Adrenal gland (tissue), 12 donors: ENCODE data around the gene SDK1. TPM values are rescaled to one million over a fixed set of nuclear protein-coding genes. Genes with fewer than 3 reads are reported as not detected.

ENCODE experiments used
- DNase-seq, 7 donors: peaks; one replicate each; pipeline ENCODE4 v3.0.0-alpha.2; 2019 to 2020
- H3K27ac ChIP-seq, 5 donors: fragments of 200-600 bp; sonication (generic) in 4 of 5; 1 replicate in 3 of 5; 2 replicates in 2 of 5; pipeline versions ENCODE4 v1.5.1 to v1.8.0; 2016 to 2020; ENCODE audit warnings: mild to moderate bottlenecking in 1 of 5
- H3K27me3 ChIP-seq: fragments of 200-600 bp; 2 replicates; pipeline ENCODE4 v1.8.0; 2021
- H3K36me3 ChIP-seq, 2 donors: fragments of 200-600 bp; replicated peaks in 1 of 2; 1 replicate in 1 of 2; 2 replicates in 1 of 2; pipeline versions ENCODE4 v1.5.1 to v1.8.0; 2018 to 2022
- H3K4me1 ChIP-seq, 2 donors: fragments of 200-600 bp; replicated peaks in 1 of 2; 1 replicate in 1 of 2; 2 replicates in 1 of 2; pipeline versions ENCODE4 v1.5.1 to v1.8.0; 2018 to 2021
- H3K4me3 ChIP-seq, 4 donors: fragments of 200-600 bp; sonication (generic) in 3 of 4; one replicate each; pipeline ENCODE4 v1.5.1; 2016 to 2018
- H3K9me3 ChIP-seq, 3 donors: fragments of 200-600 bp; sonication (generic) in 1 of 3; replicated peaks in 1 of 3; 1 replicate in 2 of 3; 2 replicates in 1 of 3; pipeline versions ENCODE4 v1.5.1 to v1.8.0; 2016 to 2021
- CTCF ChIP-seq, 6 experiments: fragments of 450-650 bp in 4 of 6; fragments of 200-600 bp in 2 of 6; sonication (generic) in 1 of 6; IDR thresholded peaks; 1 replicate in 5 of 6; 2 replicates in 1 of 6; pipeline versions ENCODE4 v1.5.1 to v1.8.0; 2016 to 2021; ENCODE audit warnings: antibody characterized with exemption in 6 of 6, mild to moderate bottlenecking in 2 of 6, moderate library complexity in 1 of 6
- POLR2A ChIP-seq, 2 donors: fragments of 450-650 bp; IDR thresholded peaks; one replicate each; pipeline ENCODE4 v1.6.1; 2017; ENCODE audit warnings: antibody characterized with exemption in 2 of 2, mild to moderate bottlenecking in 2 of 2, moderate library complexity in 1 of 2
- WGBS, 4 donors: extraction: QIAGEN DNeasy Blood & Tissue Kit in 2 of 4; methylation state at CpG; one replicate each; pipeline versions ENCODE4 v1.1.5 to v1.1.7; 2013 to 2017; 5-methylcytosine and 5-hydroxymethylcytosine counted together
- intact Hi-C, 2 donors: fragments of 100-400 bp; cut with DNase I; formaldehyde crosslinking; loops; one replicate each; pipeline versions ENCODE4 v1.14.1 to v1.15.0; 2022 to 2023
- polyA plus RNA-seq, 3 donors: library from polyadenylated mRNA; stranded (reverse); fragments of 200-250 nt in 2 of 3; fragments of 350-450 nt in 1 of 3; fragmentation: Illumina TruSeq in 1 of 3; extraction: RNeasy Lipid Tissue Mini Kit (QIAGEN cat#74804) in 1 of 3; gene quantifications; one replicate each; pipeline ENCODE4 v1.2.3, GENCODE V29; 2013 to 2014
- total RNA-seq, 9 donors: library from RNA; depleted of rRNA in 4 of 9; stranded (reverse); fragments of >200 nt in 4 of 9; fragments of 120-200 nt in 1 of 9; fragmentation: NEBNext Ultra II Directional in 1 of 9; extraction: Animal tissue kit (Norgen Biotek cat#: 25700) in 1 of 9; gene quantifications; one replicate each; pipeline versions ENCODE4 v1.1.0 to v1.2.4, GENCODE V29; 2013 to 2023
- donor health status: healthy with polysubstance abuse.
- donor health status: Bipolar disorder and iron deficiency.
- donor health status: DM: yes; HTN: yes; CAD: no.
- donor health status: DM: no; HTN: no; CAD: no.
- donor health status: DM: no; HTN: no; CAD: no.
- donor health status: DM: yes; HTN: yes; CAD: no.

Gene SDK1
- total and polyA plus RNA-seq, 12 donors = 0.50 to 3.6 (median 1.5) TPM

DNA sequence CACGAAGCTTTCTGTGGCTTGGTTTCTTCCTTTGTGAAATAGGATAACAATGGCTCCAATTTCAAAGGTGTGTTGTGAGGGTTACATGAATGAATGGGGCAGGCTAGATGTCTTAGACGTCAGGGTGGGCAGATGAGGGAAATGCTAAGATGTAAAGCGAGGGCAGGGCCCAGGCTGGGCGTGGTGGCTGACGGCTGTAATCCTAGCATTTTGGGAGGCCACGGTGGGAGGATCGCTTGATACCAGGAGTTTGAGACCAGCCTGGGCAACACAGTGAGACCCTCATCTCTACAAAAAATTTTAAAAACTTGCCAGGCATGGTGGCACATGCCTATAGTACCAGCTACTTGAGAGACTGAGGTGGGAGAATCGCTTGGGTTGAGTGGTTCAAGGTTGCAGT is 773.4 kb downstream of the SDK1 start:
- WGBS, 4 donors = 79 to 83% (median 80%) methylated on average over 8 of the region's 8 CpGs
- TF ChIP-seq CTCF (IDR thresholded peaks at IDR 0.05) = no peak
- TF ChIP-seq POLR2A (IDR thresholded peaks at IDR 0.05) = no peak
- intact Hi-C loops = no loop called here

GRCh38 chr7:4074994-4075393 is 773.9 kb downstream of the SDK1 start:
- WGBS, 4 donors = 84 to 91% (median 88%) methylated on average over 8 of the region's 8 CpGs
- Histone ChIP-seq H3K4me1 (no peaks in the 10 kb centered on the region), H3K27ac (no peak overlapping the region), H3K36me3 (no peaks in the 10 kb centered on the region), H3K9me3 (no peaks in the 10 kb centered on the region), H3K4me3 (no peak overlapping the region), H3K27me3 (no peaks in the 10 kb centered on the region)
- intact Hi-C loops = no loop called here
- peak in 1 of 7 donors; percentile 21 for DNase-seq
- TF ChIP-seq CTCF (IDR thresholded peaks at IDR 0.05) (no peak), POLR2A (IDR thresholded peaks at IDR 0.05) (no peak)

More for the DNA sequence above, 773.4 kb downstream of the SDK1 start:
- H3K4me3 ChIP-seq = no peak overlapping the region
- no peak overlapping the region for H3K27ac ChIP-seq
- no peaks in the 10 kb centered on the region for H3K9me3 ChIP-seq
- peak in 1 of 7 donors; percentile 14 for DNase-seq
- H3K36me3 ChIP-seq = no peaks in the 10 kb centered on the region
- no peaks in the 10 kb centered on the region for H3K4me1 ChIP-seq
- no peaks in the 10 kb centered on the region for H3K27me3 ChIP-seq

GRCh38 chr7:4076701-4077294 is 775.7 kb downstream of the SDK1 start:
- no peak for TF ChIP-seq CTCF (IDR thresholded peaks at IDR 0.05)
- TF ChIP-seq POLR2A (IDR thresholded peaks at IDR 0.05) = no peak
- H3K27ac ChIP-seq = no peak overlapping the region
- H3K36me3 ChIP-seq = no peaks in the 10 kb centered on the region
- H3K4me3 ChIP-seq = no peak overlapping the region
- intact Hi-C loops = no loop called here
- no peaks in the 10 kb centered on the region for H3K4me1 ChIP-seq
- H3K27me3 ChIP-seq = no peaks in the 10 kb centered on the region
- peak in 1 of 7 donors; percentile 31 for DNase-seq
- H3K9me3 ChIP-seq = no peaks in the 10 kb centered on the region
- WGBS, 4 donors = 83 to 89% (median 86%) methylated on average over 18 to 19 of the region's 19 CpGs

DNA sequence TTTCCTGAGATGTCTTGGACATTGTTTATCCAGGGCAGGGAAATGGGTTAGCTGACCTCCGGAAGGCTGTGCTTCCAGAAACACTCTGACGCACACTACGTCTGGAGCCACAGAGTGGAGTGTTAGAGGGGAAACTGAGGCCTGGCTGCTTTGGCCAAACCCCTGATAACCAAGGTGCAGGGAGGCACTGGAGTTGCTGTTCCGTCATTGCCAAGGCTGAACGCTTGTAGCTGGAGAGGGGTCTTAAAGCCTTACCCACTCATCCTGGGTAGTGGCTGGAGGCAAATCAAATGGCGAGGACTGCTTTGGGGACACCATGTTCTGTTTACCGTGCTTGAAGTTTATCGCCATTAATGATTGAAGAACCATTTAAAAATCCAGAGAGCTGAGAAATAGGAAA is 776.9 kb downstream of the SDK1 start:
- intact Hi-C loops = no loop called here
- Histone ChIP-seq H3K4me1 (no peaks in the 10 kb centered on the region), H3K9me3 (no peaks in the 10 kb centered on the region), H3K4me3 (no peak overlapping the region), H3K36me3 (no peaks in the 10 kb centered on the region), H3K27ac (no peak overlapping the region), H3K27me3 (no peaks in the 10 kb centered on the region)
- 86 to 94% (median 93%) methylated on average over 8 of the region's 8 CpGs for WGBS, 4 donors
- DNase-seq = peak in 1 of 7 donors; percentile 18
- no peak for TF ChIP-seq CTCF (IDR thresholded peaks at IDR 0.05)
- no peak for TF ChIP-seq POLR2A (IDR thresholded peaks at IDR 0.05)
